ENCODE measurements around the gene HSD11B1.

The HSD11B1 gene

DNA sequence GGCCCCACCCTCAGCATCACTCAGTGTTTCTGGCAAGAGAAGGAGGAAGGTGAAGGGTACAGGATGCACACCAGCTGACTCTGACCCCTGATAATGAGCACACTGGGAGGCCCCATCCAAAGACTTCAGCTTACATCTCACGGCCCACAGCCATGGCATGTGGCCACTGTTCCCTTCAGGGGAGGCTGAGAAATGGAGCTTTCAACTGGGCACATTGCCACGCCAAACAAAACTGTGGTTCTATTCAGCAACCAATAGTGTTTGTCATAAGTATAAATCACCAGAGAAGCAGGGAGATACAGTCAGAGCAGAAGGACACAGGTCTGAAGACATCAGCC lies 38.5 kb downstream of the HSD11B1 start:
- Histone ChIP-seq H3K79me2 (ENCODE audit: insufficient read depth, low read length) (no peaks in the 10 kb centered on the region), H3K36me3 (ENCODE audit: low read length) (no peaks in the 10 kb centered on the region), H3F3A (ENCODE audit: insufficient read depth) (0 out of 2 replicates have a peak, but pooled peaks cover 7% of the 10 kb centered on the region), H3K27ac (ENCODE audit: low read depth, low read length) (no peak overlapping the region), H3K9ac (ENCODE audit: low read length) (no peak overlapping the region), H4K20me1 (ENCODE audit: low read depth, low read length) (no peaks in the 10 kb centered on the region), H3K4me3 (ENCODE audit: insufficient read depth, low read length, poor library complexity, severe bottlenecking) (no peak overlapping the region), H3K4me2 (ENCODE audit: low read depth, low read length, poor library complexity, severe bottlenecking) (no peak overlapping the region), H2AFZ (ENCODE audit: low read depth, low read length, severe bottlenecking) (no peak overlapping the region), H3K9me3 (ENCODE audit: insufficient read depth, low read length) (no peaks in the 10 kb centered on the region), H3K9me2 (replicated peaks; ENCODE audit: insufficient read depth, low read length) (no peaks in the 10 kb centered on the region), H3K27me3 (ENCODE audit: low read length) (no peaks in the 10 kb centered on the region)
- TF ChIP-seq, protein P1, sequence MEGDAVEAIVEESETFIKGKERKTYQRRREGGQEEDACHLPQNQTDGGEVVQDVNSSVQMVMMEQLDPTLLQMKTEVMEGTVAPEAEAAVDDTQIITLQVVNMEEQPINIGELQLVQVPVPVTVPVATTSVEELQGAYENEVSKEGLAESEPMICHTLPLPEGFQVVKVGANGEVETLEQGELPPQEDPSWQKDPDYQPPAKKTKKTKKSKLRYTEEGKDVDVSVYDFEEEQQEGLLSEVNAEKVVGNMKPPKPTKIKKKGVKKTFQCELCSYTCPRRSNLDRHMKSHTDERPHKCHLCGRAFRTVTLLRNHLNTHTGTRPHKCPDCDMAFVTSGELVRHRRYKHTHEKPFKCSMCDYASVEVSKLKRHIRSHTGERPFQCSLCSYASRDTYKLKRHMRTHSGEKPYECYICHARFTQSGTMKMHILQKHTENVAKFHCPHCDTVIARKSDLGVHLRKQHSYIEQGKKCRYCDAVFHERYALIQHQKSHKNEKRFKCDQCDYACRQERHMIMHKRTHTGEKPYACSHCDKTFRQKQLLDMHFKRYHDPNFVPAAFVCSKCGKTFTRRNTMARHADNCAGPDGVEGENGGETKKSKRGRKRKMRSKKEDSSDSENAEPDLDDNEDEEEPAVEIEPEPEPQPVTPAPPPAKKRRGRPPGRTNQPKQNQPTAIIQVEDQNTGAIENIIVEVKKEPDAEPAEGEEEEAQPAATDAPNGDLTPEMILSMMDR (IDR thresholded peaks at IDR 0.05; ENCODE audit: insufficient read depth, low read length, poor library complexity, severe bottlenecking): no peak
- TF ChIP-seq EZH2phosphoT487 (conservative IDR thresholded peaks at IDR 0.05; ENCODE audit: low read length): no peak

- no peak overlapping the region for H3K9ac ChIP-seq (ENCODE audit: low read length)
Observed at GRCh38 chr1:209746451-209747165, 42.0 kb downstream of the HSD11B1 start.

DNA sequence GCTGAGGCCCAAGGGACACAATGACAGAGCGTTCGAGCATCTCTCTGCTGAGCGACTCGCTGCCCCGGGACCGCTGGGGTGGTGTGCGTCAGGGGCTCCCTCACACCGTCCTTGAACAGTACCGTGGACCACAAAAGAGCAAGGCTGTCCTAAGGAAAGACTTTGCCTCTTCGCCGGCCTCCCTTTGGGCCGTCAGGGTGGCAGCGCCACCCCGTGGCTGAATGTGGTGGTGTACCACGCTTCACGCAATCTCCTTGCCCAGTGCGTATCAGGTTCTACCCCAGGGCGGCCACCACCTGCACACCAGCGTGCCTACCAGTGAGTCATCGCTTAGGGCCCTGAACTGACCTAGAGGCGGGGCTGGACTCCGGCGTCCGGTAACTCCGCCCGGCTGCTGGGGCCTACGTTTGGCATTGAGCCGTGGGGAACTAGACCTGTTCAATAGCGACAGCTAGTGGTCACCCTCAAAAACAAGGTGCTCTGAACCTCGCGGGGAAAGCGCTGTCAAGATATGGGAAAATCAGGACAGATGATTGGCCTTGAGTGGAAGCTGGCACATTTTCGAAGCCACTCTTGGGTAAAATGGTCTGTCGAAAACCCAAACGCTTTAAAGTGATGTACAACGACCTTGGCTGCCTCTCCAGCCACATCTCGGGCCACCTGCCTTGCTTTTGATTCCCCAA lies 43.1 kb downstream of the HSD11B1 start:
- no peaks in the 10 kb centered on the region for H4K20me1 ChIP-seq (ENCODE audit: low read depth, low read length)
- TF ChIP-seq, protein P1 (IDR thresholded peaks at IDR 0.05; ENCODE audit: insufficient read depth, low read length, poor library complexity, severe bottlenecking): peak; percentile 98
- no peak for TF ChIP-seq EZH2phosphoT487 (conservative IDR thresholded peaks at IDR 0.05; ENCODE audit: low read length)
- no peaks in the 10 kb centered on the region for H3K79me2 ChIP-seq (ENCODE audit: insufficient read depth, low read length)
- H3K36me3 ChIP-seq (ENCODE audit: low read length): no peaks in the 10 kb centered on the region
- H3K4me2 ChIP-seq (ENCODE audit: low read depth, low read length, poor library complexity, severe bottlenecking): peak overlapping the region; percentile 44
- H3K9ac ChIP-seq (ENCODE audit: low read length): peak overlapping the region; percentile 31; the same call in 1 of the 2 replicates
- peaks cover 10% of the 10 kb centered on the region; the same call in 1 of the 2 replicates for H3F3A ChIP-seq (ENCODE audit: insufficient read depth)
- peak overlapping the region; percentile 52 for H2AFZ ChIP-seq (ENCODE audit: low read depth, low read length, severe bottlenecking)
- no peak overlapping the region for H3K4me3 ChIP-seq (ENCODE audit: insufficient read depth, low read length, poor library complexity, severe bottlenecking)
- no peaks in the 10 kb centered on the region for H3K9me2 ChIP-seq (replicated peaks; ENCODE audit: insufficient read depth, low read length)
- H3K9me3 ChIP-seq (ENCODE audit: insufficient read depth, low read length): no peaks in the 10 kb centered on the region
- no peaks in the 10 kb centered on the region for H3K27me3 ChIP-seq (ENCODE audit: low read length)
- no peak overlapping the region for H3K27ac ChIP-seq (ENCODE audit: low read depth, low read length)

More at GRCh38 chr1:209746451-209747165, 42.0 kb downstream of the HSD11B1 start:
- Histone ChIP-seq H3F3A (ENCODE audit: insufficient read depth) (peaks cover 10% of the 10 kb centered on the region; the same call in 1 of the 2 replicates), H3K4me2 (ENCODE audit: low read depth, low read length, poor library complexity, severe bottlenecking) (no peak overlapping the region), H3K4me3 (ENCODE audit: insufficient read depth, low read length, poor library complexity, severe bottlenecking) (no peak overlapping the region), H3K27ac (ENCODE audit: low read depth, low read length) (no peak overlapping the region), H3K9me3 (ENCODE audit: insufficient read depth, low read length) (no peaks in the 10 kb centered on the region), H3K9me2 (replicated peaks; ENCODE audit: insufficient read depth, low read length) (no peaks in the 10 kb centered on the region), H3K36me3 (ENCODE audit: low read length) (no peaks in the 10 kb centered on the region), H2AFZ (ENCODE audit: low read depth, low read length, severe bottlenecking) (no peak overlapping the region), H4K20me1 (ENCODE audit: low read depth, low read length) (no peaks in the 10 kb centered on the region), H3K27me3 (ENCODE audit: low read length) (no peaks in the 10 kb centered on the region), H3K79me2 (ENCODE audit: insufficient read depth, low read length) (no peaks in the 10 kb centered on the region)
- TF ChIP-seq, protein P1 (IDR thresholded peaks at IDR 0.05; ENCODE audit: insufficient read depth, low read length, poor library complexity, severe bottlenecking): no peak
- TF ChIP-seq EZH2phosphoT487 (conservative IDR thresholded peaks at IDR 0.05; ENCODE audit: low read length): no peak

Data from SU-DHL-6 (cell line).